NCI-H2196 (cell line): ENCODE results near the gene ACOX3.

Source experiments
- DNase-seq: peaks from one replicate; lab custom pipeline; 2025; ENCODE audit not compliant: unreplicated experiment; lab: John Stamatoyannopoulos, UW

The ACOX3 gene

DNA sequence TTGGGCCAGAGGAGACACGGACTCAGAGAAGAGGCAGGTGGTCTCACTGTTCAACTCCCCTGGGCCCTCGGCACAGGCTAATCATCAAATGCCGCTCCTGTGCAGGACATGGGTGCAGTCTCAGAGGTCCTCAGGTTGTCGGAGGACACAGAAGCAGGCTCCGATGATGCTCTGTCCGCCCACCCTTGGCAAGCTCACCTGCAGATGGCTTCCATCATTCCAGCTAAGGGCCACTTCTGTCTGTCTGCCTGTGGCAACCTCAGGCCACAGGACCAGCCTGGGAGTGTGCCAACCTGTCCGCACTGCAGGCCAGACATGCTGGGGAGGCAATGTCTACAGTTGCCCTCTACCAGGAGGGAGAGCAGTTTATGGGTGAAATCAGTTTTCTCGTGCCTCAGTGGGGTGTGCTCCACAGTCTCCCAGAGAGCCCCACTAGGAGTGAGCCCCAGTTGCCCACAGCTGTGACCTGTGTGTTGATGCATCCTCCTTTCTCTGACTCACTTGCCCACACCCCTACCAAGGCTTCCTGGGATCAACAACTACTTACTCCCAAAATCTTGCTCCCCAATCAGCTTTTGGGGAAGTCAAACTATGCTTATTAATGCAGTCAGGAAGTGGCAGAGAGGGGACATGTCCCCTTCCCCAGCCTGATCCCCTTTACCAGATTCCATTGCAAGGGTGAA, 115.1 kb downstream of the ACOX3 start:
- DNase-seq: no peak

DNA sequence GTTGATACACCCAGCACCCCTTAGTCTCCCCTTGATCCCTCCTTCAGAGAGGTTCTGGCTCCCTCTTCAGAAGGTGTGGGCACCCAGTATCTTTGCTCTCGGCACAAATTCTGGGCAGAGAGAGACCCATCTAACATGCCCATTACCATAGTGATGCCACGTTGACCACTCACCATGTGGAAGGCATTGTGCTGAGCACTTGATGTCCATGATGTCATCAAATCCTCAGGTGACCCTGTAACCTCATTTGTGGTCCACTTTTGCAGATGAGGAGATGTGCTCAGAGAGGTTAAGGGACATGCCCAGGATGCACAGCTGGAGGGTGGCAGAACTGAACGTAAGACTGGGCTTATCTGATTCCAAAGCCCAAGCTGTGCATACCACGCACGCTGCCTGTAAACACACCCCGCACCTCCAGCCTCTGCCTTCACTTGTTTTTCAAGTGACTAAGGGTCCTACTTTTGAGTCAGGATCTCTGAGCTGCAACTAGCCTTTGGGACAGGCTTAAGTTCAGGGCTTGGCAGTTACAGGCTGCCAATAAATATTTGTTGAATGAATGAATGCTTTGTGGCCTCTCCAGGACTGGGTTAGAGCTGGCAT, 115.8 kb downstream of the ACOX3 start:
- DNase-seq: no peak

DNA sequence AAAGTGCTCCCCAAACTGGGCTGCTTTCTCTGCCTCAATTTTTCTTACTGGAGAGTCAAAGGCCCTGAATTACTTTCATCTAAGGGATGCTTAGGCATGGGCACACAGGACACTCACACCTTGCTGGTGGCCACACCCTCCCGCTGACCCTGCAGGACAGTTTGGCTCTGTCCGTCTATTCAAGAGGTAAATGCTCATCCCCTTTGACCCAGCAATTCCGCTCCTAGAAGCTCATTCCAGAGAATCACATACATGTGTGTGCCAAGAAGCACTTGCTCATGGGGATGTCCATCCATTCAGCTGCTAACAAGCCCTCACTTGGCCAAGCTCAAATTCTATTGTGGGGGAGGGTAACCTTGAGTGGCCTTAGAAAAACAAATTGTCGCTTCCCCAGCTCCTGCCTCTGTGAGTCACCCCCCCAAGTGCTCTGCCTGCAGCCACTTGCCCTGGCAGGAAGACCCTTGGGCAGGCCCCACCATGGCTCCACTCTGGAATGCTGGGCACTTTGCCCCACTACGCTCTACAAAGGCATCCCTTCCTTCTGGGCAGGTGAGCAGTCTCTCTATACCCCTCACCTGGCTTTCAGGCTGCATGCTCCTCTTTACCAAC, 116.5 kb downstream of the ACOX3 start:
- DNase-seq: no peak

DNA sequence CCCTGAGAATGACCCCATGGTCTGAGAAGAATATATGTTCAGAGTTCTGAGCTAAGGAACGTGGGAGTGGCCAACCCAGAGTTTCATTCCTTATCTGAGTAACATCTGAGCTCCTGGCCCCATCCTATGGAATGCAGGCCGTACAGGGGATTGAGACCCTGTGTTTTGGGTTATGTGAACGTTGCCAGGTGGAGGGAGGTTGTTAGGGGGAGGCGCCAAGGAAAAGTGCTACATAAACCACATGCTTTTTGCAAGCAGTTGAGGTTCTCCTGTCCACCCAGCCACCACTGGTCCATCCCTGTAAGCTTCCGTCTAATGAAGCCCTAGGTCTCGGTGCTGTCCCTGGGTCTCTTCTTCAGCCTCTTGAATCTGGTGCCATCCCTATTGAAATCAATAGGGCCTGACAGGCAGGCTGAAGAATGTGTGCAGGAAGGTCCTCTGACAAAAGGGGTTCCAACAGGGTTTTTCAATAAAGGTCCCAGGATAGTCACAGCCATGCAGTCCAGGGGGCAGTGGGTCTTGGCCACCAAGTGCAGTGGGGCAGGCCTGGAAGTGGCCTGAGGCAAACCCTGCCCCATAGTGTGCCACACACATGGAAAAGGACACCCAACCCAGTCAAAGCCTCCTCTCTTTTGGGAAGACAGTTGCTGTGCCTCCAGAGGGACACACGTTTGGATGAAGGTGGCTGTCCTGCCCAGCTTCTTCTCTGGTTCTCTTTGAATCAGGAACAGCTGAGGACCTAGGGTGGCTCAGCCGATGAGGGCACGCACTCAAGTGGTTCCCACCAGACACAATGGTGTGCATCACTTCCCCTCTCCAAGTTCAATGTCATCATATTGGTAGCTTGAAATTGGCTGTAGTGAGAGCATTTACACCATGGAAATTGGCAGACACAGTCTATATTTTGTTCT, 117.5 kb downstream of the ACOX3 start:
- no peak for DNase-seq

DNA sequence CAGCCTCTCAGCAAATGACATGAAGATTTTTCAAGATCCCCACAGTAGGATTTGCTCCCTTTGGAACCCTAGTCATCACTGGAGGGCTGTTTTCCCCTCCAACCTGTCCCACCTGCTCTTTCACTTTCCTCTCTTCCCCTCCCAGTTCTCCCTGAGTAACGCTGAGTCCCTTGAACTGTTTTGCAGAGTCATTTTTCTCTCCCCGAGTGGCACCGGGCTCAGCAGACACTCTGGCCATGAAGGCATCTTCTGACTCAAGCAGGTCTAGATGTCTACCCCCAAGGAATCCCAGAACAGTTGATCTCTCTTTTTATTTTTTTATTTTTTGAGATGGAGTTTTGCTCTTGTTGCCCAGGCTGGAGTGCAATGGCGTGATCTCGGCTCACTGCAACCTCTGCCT, 118.8 kb downstream of the ACOX3 start:
- DNase-seq: no peak

DNA sequence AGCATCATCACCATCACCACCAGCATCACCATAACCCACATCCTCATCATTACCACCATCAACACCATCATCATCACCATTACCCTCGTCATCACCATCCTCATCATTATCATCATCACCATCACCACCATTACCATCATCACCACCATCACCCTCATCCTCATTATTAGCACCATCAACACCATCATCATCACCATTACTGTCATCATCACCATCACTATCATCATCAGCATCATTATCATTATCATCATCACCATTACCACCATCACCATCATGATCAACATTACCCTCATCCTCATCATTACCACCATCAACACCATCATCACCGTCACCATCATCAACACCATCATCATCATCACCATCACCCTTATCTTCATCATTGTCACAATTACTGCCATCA, 119.3 kb downstream of the ACOX3 start:
- no peak for DNase-seq

DNA sequence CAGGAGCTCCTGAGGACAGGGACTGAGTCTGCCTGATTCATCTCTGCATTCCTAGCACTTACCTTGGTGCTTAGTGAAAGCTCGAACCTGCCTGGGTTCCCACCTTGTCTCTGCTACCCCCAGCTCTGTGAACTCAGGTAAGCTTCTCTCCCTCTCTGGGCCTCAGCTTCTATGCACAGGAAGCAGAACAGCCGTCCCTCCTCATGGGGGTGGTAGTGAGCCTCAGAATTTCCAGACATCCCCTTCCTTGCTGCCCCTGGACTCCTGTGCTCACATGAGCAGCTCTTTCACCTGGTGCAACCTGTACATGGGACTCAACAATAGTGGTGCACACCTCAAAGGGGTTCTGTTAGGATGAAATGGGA, 120.2 kb downstream of the ACOX3 start:
- no peak for DNase-seq

DNA sequence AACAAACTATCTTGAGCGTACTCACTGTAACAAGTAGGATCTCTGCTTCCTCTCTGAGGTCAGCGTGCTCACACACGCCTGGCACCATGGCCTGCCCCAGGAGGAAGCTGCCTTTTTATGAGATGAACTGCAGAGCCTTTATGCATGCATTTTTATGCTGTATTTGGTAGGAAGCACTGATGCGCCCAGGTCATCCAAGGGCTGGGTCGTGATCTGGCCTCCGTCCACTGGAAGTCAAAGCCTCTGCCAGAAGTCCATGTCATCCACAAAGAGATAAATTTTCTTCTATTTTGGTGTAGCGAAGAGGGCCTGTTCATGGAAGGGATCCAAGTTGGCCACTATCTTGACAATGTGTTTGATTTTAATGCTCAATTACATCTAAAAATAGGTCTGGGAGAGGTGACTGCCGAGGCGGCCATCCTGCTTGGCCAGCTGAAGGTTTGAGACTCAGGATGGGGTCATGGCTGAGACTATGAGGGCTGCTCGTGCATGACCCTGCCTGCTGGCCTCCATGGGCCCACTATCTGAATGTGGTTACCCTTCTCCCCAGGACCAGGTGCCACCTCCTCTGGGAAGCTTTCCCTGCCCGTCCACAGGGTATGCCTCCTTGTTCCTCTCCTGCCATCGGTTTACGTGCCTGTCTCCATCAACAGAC, 120.7 kb downstream of the ACOX3 start:
- peak; percentile 32 for DNase-seq

DNA sequence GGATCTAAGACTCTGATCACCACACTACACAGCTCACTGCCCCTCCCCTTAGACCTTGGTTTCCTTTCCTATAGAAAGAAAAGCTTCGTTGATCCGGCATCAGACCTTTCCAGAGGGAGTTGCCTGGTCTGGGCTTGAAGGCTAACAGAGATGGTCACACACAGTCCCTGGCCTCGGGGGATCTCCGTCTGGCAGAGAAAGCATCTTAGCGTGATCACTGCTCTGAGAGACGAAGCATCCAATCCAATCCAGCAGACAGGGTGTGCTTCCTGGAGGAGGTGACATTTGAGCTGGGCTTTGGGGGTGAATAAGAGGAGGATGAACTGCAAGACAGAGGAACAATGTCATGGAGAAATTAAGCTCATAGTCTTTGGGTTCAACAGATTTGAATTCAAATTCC, 121.5 kb downstream of the ACOX3 start:
- no peak for DNase-seq

DNA sequence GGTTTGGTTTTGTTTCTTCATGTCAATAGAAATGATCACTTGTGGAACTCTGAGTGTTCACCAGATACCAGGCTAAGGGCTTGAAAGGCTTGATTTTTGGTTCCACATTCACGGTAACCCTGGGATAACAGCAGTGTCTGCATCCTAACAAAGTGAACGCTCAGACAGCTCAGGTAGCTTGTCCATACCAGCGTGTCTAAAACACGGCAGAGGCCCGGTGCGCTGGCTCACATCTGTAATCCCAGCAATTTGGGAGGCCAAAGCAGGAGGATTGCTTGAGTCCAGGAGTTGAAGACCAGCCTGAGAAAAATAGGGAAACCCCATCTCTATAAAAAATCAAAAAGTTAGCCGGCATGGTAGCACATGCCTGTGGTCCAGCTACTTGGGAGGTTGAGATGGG, 122.0 kb downstream of the ACOX3 start:
- DNase-seq: no peak

DNA sequence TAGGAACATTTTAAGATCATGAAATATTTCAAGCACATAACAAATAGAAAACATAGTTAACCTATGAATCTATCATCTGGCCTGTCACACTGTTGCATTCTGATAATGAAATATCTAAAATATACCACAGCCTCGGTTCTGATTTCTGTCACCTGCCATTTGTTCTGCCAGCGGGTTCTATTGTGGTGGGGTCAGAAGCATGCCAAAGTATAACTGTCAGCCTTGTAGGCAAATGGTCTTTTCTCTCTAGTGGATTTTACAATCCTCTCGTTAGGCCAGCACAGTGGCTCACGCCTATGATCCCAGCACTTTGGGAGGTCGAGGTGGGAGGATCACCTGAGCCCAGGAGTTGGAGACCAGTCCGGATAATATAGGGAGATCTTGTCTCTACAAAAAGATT, 123.0 kb downstream of the ACOX3 start:
- DNase-seq: no peak

DNA sequence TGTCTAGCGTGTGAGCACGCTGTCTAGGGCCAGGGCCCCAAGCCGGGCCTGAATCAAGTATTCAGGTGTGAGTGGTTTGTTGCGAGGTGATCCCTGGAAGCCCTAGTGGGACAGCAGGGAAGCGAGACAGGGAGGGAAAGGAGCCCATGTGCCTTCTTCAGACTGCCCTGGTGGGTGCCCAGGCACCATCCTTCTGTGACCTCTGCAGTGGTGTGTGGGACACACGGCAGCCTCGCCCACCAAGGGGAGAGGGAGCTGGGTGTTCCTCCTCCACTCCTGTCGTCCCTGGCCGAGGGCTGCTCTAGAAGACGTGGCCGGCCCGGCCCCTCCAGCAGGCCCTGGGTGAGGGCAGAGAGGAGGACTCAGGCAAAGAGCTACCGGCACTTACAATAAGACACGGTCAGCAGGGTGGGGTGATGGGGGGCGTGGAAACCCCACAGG, 123.6 kb downstream of the ACOX3 start:
- no peak for DNase-seq
